ENCODE measurements around the gene ACOXL.

DNA sequence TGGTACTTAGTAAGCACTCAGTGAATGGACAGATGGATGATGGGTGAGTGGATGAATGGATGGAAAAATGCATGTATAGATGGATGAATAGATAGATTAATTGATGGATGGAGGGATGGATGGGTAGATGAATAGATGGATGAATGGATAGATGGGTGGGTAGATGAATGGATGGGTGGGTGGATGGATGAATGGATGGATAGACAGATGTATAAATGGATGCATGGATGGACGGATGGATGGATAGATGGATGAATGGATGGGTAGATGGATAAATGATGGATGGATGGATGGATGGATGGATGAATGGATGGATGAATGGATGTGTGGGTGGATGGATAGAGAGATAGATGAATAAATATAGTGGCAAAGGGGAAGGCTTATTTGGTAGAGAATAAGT is 83.6 kb downstream of the ACOXL start:
- TF ChIP-seq, protein P1, sequence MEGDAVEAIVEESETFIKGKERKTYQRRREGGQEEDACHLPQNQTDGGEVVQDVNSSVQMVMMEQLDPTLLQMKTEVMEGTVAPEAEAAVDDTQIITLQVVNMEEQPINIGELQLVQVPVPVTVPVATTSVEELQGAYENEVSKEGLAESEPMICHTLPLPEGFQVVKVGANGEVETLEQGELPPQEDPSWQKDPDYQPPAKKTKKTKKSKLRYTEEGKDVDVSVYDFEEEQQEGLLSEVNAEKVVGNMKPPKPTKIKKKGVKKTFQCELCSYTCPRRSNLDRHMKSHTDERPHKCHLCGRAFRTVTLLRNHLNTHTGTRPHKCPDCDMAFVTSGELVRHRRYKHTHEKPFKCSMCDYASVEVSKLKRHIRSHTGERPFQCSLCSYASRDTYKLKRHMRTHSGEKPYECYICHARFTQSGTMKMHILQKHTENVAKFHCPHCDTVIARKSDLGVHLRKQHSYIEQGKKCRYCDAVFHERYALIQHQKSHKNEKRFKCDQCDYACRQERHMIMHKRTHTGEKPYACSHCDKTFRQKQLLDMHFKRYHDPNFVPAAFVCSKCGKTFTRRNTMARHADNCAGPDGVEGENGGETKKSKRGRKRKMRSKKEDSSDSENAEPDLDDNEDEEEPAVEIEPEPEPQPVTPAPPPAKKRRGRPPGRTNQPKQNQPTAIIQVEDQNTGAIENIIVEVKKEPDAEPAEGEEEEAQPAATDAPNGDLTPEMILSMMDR (IDR thresholded peaks at IDR 0.05) = no peak
- no peak for TF ChIP-seq POLR2A (IDR thresholded peaks at IDR 0.05)

Data from esophagus squamous epithelium (tissue), 4 donors.